Activated CD4-positive, alpha-beta T cell treated with anti-CD3 and anti-CD28 coated beads, Interleukin-2, Interleukin-6, amounts not matched to agents 100 ng/mL and 50 ng/mL, durations not matched to agents 16 hours and 8 hours (primary cell): Measurements from ENCODE around the gene RUFY4.
A peak's percentile ranks its signal among the peaks of the same experiment; 100 is the strongest.

Source experiments
- DNase-seq: peaks from one replicate; pipeline ENCODE4 v3.0.0-alpha.2; 2020

RUFY4 gene

GRCh38 chr2:218063896-218064295, 5.2 kb upstream of the RUFY4 start:
- no peak for DNase-seq

- DNase-seq = no peak
Measured at GRCh38 chr2:218065239-218066006, 3.6 kb upstream of the RUFY4 start.

GRCh38 chr2:218066926-218067515, 2.0 kb upstream of the RUFY4 start:
- no peak for DNase-seq

GRCh38 chr2:218067523-218067922, 1.5 kb upstream of the RUFY4 start:
- DNase-seq = no peak

GRCh38 chr2:218069606-218070300, 700 bp downstream of the RUFY4 start:
- DNase-seq = no peak

- DNase-seq = no peak
Measured at GRCh38 chr2:218070587-218070986, 1.5 kb downstream of the RUFY4 start.

- no peak for DNase-seq
Measured at GRCh38 chr2:218071218-218071937, 2.3 kb downstream of the RUFY4 start.

GRCh38 chr2:218072002-218072401, 2.9 kb downstream of the RUFY4 start:
- no peak for DNase-seq

- DNase-seq = no peak
Measured at GRCh38 chr2:218072478-218073024, 3.5 kb downstream of the RUFY4 start.

- DNase-seq = no peak
Measured at GRCh38 chr2:218073185-218073584, 4.1 kb downstream of the RUFY4 start.

- peak; percentile 35 for DNase-seq
Measured at GRCh38 chr2:218074031-218074430, 5.0 kb downstream of the RUFY4 start.

- DNase-seq = no peak
Measured at GRCh38 chr2:218075975-218076811, 7.1 kb downstream of the RUFY4 start.

GRCh38 chr2:218077464-218078216, 8.6 kb downstream of the RUFY4 start:
- no peak for DNase-seq

- DNase-seq = no peak
Measured at GRCh38 chr2:218079943-218080913, 11.2 kb downstream of the RUFY4 start.

- no peak for DNase-seq
Measured at GRCh38 chr2:218081063-218081462, 12.0 kb downstream of the RUFY4 start.

- DNase-seq = no peak
Measured at GRCh38 chr2:218081695-218082094, 12.6 kb downstream of the RUFY4 start.

GRCh38 chr2:218082586-218083351, 13.7 kb downstream of the RUFY4 start:
- no peak for DNase-seq

GRCh38 chr2:218083352-218083676, 14.3 kb downstream of the RUFY4 start:
- no peak for DNase-seq

GRCh38 chr2:218086478-218086877, 17.4 kb downstream of the RUFY4 start:
- no peak for DNase-seq
